GM12872 (cell line): ENCODE measurements around the gene ORC4.

ENCODE experiments used
- TF ChIP-seq, protein P1 (sequence below): IDR thresholded peaks from 3 replicates; pipeline ENCODE4 v1.5.1; 2011; ENCODE audit warnings: low read depth, mild to moderate bottlenecking, low read length, moderate library complexity; ENCODE audit not compliant: insufficient read depth

ORC4 gene

GRCh38 chr2:148028781-148029180, 8.2 kb upstream of the ORC4 start:
- TF ChIP-seq, protein P1, sequence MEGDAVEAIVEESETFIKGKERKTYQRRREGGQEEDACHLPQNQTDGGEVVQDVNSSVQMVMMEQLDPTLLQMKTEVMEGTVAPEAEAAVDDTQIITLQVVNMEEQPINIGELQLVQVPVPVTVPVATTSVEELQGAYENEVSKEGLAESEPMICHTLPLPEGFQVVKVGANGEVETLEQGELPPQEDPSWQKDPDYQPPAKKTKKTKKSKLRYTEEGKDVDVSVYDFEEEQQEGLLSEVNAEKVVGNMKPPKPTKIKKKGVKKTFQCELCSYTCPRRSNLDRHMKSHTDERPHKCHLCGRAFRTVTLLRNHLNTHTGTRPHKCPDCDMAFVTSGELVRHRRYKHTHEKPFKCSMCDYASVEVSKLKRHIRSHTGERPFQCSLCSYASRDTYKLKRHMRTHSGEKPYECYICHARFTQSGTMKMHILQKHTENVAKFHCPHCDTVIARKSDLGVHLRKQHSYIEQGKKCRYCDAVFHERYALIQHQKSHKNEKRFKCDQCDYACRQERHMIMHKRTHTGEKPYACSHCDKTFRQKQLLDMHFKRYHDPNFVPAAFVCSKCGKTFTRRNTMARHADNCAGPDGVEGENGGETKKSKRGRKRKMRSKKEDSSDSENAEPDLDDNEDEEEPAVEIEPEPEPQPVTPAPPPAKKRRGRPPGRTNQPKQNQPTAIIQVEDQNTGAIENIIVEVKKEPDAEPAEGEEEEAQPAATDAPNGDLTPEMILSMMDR, result no peak

- TF ChIP-seq, protein P1, result no peak
Measured at GRCh38 chr2:148027822-148028221, 7.3 kb upstream of the ORC4 start.

DNA sequence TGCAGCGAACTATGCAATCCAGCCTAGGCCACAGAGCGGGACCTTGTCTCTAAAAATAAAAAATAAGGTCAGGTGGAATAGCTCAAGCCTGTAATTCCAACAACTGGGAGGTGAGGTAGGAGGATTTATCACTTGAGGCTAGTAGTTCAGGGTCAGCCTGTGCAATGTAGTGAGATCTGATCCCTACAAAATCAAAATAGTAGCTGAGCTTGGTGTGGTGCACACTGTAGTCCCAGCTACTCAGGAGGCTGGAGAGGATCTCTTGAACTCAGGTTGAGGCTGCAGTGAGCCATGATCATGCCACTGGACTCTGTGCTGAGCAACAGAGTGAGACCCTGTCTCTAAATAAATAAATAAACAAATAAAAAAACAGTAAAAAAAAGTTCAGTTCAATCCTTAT, 6.0 kb upstream of the ORC4 start:
- TF ChIP-seq, protein P1, result no peak

GRCh38 chr2:148023861-148024260, 3.3 kb upstream of the ORC4 start:
- TF ChIP-seq, protein P1, result no peak

GRCh38 chr2:148022882-148023281, 2.3 kb upstream of the ORC4 start:
- TF ChIP-seq, protein P1, result no peak

GRCh38 chr2:148022351-148022750, 1.8 kb upstream of the ORC4 start:
- TF ChIP-seq, protein P1, result no peak

DNA sequence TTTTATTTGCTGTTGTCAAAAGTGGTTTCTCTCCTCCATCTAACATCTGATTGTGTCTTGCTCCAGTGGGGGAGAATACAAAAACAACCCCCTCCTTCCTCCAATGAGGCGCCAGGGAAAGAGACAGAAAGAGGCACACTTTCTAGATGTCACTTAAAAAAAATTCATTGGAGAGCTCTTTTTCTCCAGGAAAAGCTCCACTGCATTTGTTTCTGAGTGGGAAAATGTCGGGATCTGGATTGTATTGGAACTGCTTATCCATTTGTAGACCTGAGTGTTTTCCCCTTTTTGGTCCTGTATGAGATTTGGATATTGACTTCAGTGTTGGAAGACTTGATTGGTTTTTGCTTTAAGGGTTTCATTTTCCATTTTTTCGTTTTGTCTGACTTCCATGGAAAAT, 1.3 kb upstream of the ORC4 start:
- TF ChIP-seq, protein P1, result no peak
